ENCODE results near the gene STARD10. TPM values are rescaled to one million over a fixed set of nuclear protein-coding genes. Genes with fewer than 3 reads are reported as not detected.

STARD10 gene
- total RNA-seq, 6 experiments from 2014 or later: 282 to 525 (median 330) TPM

- intact Hi-C loops (cut with DNase I): no loop called here
- Histone ChIP-seq H3K27ac (peak overlapping the region in 2 of 3 donors; percentile 14 to 90), H3K4me1 (peaks cover 0 to 43% (median 21%) of the 10 kb centered on the region in 4 donors), H3K27me3 (no peaks in the 10 kb centered on the region), H3K9me3 (no peaks in the 10 kb centered on the region), H3K36me3 (no peaks in the 10 kb centered on the region), H3K4me3 (peak overlapping the region; percentile 23 to 89 (median 67))
- DNase-seq: peak in 2 of 3 donors; percentile 82 to 89
- 26% methylated on average over 9 of the region's 14 CpGs for WGBS (ENCODE audit: insufficient coverage, low coverage, low lambda C conversion rate, missing lambda C conversion rate)
- peak; percentile 4 to 31 (median 16) for ATAC-seq
- TF ChIP-seq POLR2A (IDR thresholded peaks at IDR 0.05) (peak; percentile 28), CTCF (IDR thresholded peaks at IDR 0.05) (no peak)
Observed at GRCh38 chr11:72782081-72782920, 11.5 kb downstream of the STARD10 start.

- 0% methylated on average over 1 of the region's 89 CpGs for WGBS (ENCODE audit: insufficient coverage, low coverage, low lambda C conversion rate, missing lambda C conversion rate)
- peak; percentile 2 to 3 (median 2) for ATAC-seq
- Histone ChIP-seq H3K4me3 (peak overlapping the region; percentile 65 to 89 (median 67)), H3K9me3 (no peaks in the 10 kb centered on the region), H3K27me3 (no peaks in the 10 kb centered on the region), H3K36me3 (no peaks in the 10 kb centered on the region), H3K27ac (peak overlapping the region; percentile 66 to 90 (median 82)), H3K4me1 (peaks cover 0 to 43% (median 21%) of the 10 kb centered on the region in 4 donors)
- TF ChIP-seq CTCF (IDR thresholded peaks at IDR 0.05) (no peak), POLR2A (IDR thresholded peaks at IDR 0.05) (no peak)
- intact Hi-C loops (cut with DNase I): no loop called here
- peak in 2 of 3 donors; percentile 64 to 67 for DNase-seq
Observed at GRCh38 chr11:72781313-72782080, 12.3 kb downstream of the STARD10 start.

- ATAC-seq: no peak
- TF ChIP-seq CTCF (IDR thresholded peaks at IDR 0.05) (no peak), POLR2A (IDR thresholded peaks at IDR 0.05) (peak; percentile 25)
- Histone ChIP-seq H3K27me3 (no peaks in the 10 kb centered on the region), H3K27ac (peak overlapping the region; percentile 66 to 90 (median 82)), H3K9me3 (no peaks in the 10 kb centered on the region), H3K4me3 (peak overlapping the region; percentile 65 to 89 (median 67)), H3K4me1 (peaks cover 0 to 46% (median 21%) of the 10 kb centered on the region in 4 donors), H3K36me3 (no peaks in the 10 kb centered on the region)
- intact Hi-C loops (cut with DNase I): no loop called here
- DNase-seq: peak in 1 of 3 donors; percentile 45
- WGBS (ENCODE audit: insufficient coverage, low coverage, low lambda C conversion rate, missing lambda C conversion rate): no CpG with 5 or more reads among the region's 17 CpGs
Observed at GRCh38 chr11:72781063-72781312, 12.9 kb downstream of the STARD10 start.

- DNase-seq: peak in 1 of 3 donors; percentile 50
- no peak for ATAC-seq
- Histone ChIP-seq H3K27ac (peak overlapping the region; percentile 66 to 90 (median 82)), H3K36me3 (no peaks in the 10 kb centered on the region), H3K27me3 (no peaks in the 10 kb centered on the region), H3K9me3 (no peaks in the 10 kb centered on the region), H3K4me3 (peak overlapping the region; percentile 65 to 89 (median 67)), H3K4me1 (peaks cover 0 to 52% (median 24%) of the 10 kb centered on the region in 4 donors)
- intact Hi-C loops (cut with DNase I): no loop called here
- 30% methylated on average over 7 of the region's 10 CpGs for WGBS (ENCODE audit: insufficient coverage, low coverage, low lambda C conversion rate, missing lambda C conversion rate)
- no peak for TF ChIP-seq CTCF (IDR thresholded peaks at IDR 0.05)
- no peak for TF ChIP-seq POLR2A (IDR thresholded peaks at IDR 0.05)
Observed at GRCh38 chr11:72780296-72781062, 13.4 kb downstream of the STARD10 start.
